Neural cell (in vitro differentiated cells): ENCODE results near the gene ERCC3. TPM values are rescaled to one million over a fixed set of nuclear protein-coding genes. Genes with fewer than 3 reads are reported as not detected.

Experiments used
- H2AFZ ChIP-seq: fragments of 200-600, 300-800 bp; sonication (generic), shearing (Covaris generic); 2 replicates; pipeline ENCODE4 v1.6.0; 2014; ENCODE audit warnings: low read depth, mild to moderate bottlenecking, antibody characterized with exemption, low read length, moderate library complexity
- H3F3A ChIP-seq: fragments of 200-600 bp; shearing (Covaris generic); 2 replicates; pipeline ENCODE4 v1.6.1; 2016; ENCODE audit warnings: mild to moderate bottlenecking, moderate library complexity, mixed read lengths, antibody characterized with exemption, low read length; ENCODE audit not compliant: insufficient read depth, poor library complexity, severe bottlenecking
- H3K27ac ChIP-seq: fragments of 200-600, 300-800 bp; sonication (generic), shearing (Covaris generic); 2 replicates; pipeline ENCODE4 v1.5.1; 2014; ENCODE audit warnings: mild to moderate bottlenecking, low read length, moderate library complexity
- H3K27me3 ChIP-seq: fragments of 300-800, 200-600 bp; sonication (generic), shearing (Covaris generic); 2 replicates; pipeline ENCODE4 v1.6.0; 2014; ENCODE audit warnings: mild to moderate bottlenecking, low read depth, low read length, moderate library complexity; ENCODE audit not compliant: insufficient read depth
- H3K36me3 ChIP-seq: fragments of 300-800, 200-600 bp; sonication (generic), shearing (Covaris generic); 2 replicates; pipeline ENCODE4 v1.5.1; 2014; ENCODE audit warnings: mild to moderate bottlenecking, antibody characterized with exemption, low read length, moderate library complexity; ENCODE audit not compliant: insufficient read depth
- H3K4me2 ChIP-seq: fragments of 300-800, 200-600 bp; sonication (generic), shearing (Covaris generic); 2 replicates; pipeline ENCODE4 v1.6.0; 2014; ENCODE audit warnings: mild to moderate bottlenecking, low read length
- H3K4me3 ChIP-seq: fragments of 300-800, 200-600 bp; sonication (generic), shearing (Covaris generic); 2 replicates; pipeline ENCODE4 v1.5.1; 2014; ENCODE audit warnings: mild to moderate bottlenecking, low read length, moderate library complexity
- H3K79me2 ChIP-seq: fragments of 200-600 bp; shearing (Covaris generic); replicated peaks from 2 replicates; pipeline ENCODE4 v1.6.0; 2014; ENCODE audit warnings: mild to moderate bottlenecking, low read length, moderate library complexity; ENCODE audit not compliant: insufficient read depth
- H3K9ac ChIP-seq: fragments of 300-800, 200-600 bp; sonication (generic), shearing (Covaris generic); 2 replicates; pipeline ENCODE4 v1.6.1; 2016; ENCODE audit warnings: mild to moderate bottlenecking, low read length, mixed read lengths
- H3K9me2 ChIP-seq: fragments of 200-600 bp; shearing (Covaris generic); 2 replicates; pipeline ENCODE4 v1.6.1; 2016; ENCODE audit warnings: mild to moderate bottlenecking, low read length, mixed read lengths; ENCODE audit not compliant: insufficient read depth
- H3K9me3 ChIP-seq: fragments of 200-600, 300-800 bp; sonication (generic), shearing (Covaris generic); 2 replicates; pipeline ENCODE4 v1.6.1; 2016; ENCODE audit warnings: mild to moderate bottlenecking, mixed run types, low read length, moderate library complexity, mixed read lengths
- H4K20me1 ChIP-seq: fragments of 200-600 bp; shearing (Covaris generic); 2 replicates; pipeline ENCODE4 v1.6.1; 2016; ENCODE audit warnings: mild to moderate bottlenecking, mixed run types; ENCODE audit not compliant: insufficient read depth
- CTCF ChIP-seq: fragments of 450-650 bp; IDR thresholded peaks from 2 replicates; pipeline ENCODE4 v1.5.1; 2014; ENCODE audit warnings: antibody characterized with exemption, mild to moderate bottlenecking, moderate library complexity; ENCODE audit not compliant: poor library complexity, severe bottlenecking
- EP300 ChIP-seq: fragments of 450-650 bp; conservative IDR thresholded peaks from 2 replicates; pipeline ENCODE4 v1.6.1; 2014; ENCODE audit warnings: antibody characterized with exemption, mild to moderate bottlenecking, moderate library complexity; ENCODE audit not compliant: poor library complexity, severe bottlenecking
- EZH2 ChIP-seq: fragments of 200-600, 300-800 bp; shearing (Covaris generic), sonication (generic); IDR thresholded peaks from 2 replicates; pipeline ENCODE4 v1.6.1; 2014; ENCODE audit warnings: antibody characterized with exemption, low read length, borderline replicate concordance, mild to moderate bottlenecking; ENCODE audit not compliant: insufficient read depth, poor library complexity, severe bottlenecking
- MXI1 ChIP-seq: fragments of 450-650 bp; conservative IDR thresholded peaks from 2 replicates; pipeline ENCODE4 v1.6.1; 2014; ENCODE audit warnings: antibody characterized with exemption, mild to moderate bottlenecking; ENCODE audit not compliant: poor library complexity, severe bottlenecking
- POLR2AphosphoS5 ChIP-seq: IDR thresholded peaks from 2 replicates; pipeline ENCODE4 v1.6.1; 2012
- RAD21 ChIP-seq: fragments of 450-650 bp; conservative IDR thresholded peaks from 2 replicates; pipeline ENCODE4 v1.6.1; 2014; ENCODE audit warnings: antibody characterized with exemption, mild to moderate bottlenecking, moderate library complexity
- REST ChIP-seq: IDR thresholded peaks from 2 replicates; pipeline ENCODE4 v1.6.1; 2012; ENCODE audit warnings: borderline replicate concordance
- SMC3 ChIP-seq: fragments of 450-650 bp; conservative IDR thresholded peaks from 2 replicates; pipeline ENCODE4 v1.6.1; 2014; ENCODE audit warnings: antibody characterized with exemption, mild to moderate bottlenecking, moderate library complexity; ENCODE audit not compliant: poor library complexity
- TAF1 ChIP-seq: IDR thresholded peaks from 2 replicates; pipeline ENCODE4 v1.6.1; 2012; ENCODE audit warnings: low read depth
- polyA plus RNA-seq: library from polyadenylated mRNA; depleted of rRNA; stranded (reverse); fragments of >200 nt; gene quantifications from 2 replicates; pipeline ENCODE4 v1.2.3, GENCODE V29; 2014

Gene ERCC3
- polyA plus RNA-seq, 1 donor from 2014 or later: 112 TPM

GRCh38 chr2:127256866-127257265 lies 37.1 kb downstream of the ERCC3 start:
- H4K20me1 ChIP-seq: no peaks in the 10 kb centered on the region
- TF ChIP-seq CTCF: no peak
- TF ChIP-seq SMC3: no peak
- TF ChIP-seq TAF1: no peak
- TF ChIP-seq EP300: no peak
- TF ChIP-seq REST: no peak
- TF ChIP-seq POLR2AphosphoS5: no peak
- TF ChIP-seq RAD21: no peak
- H3K4me3 ChIP-seq: no peak overlapping the region

GRCh38 chr2:127256381-127256780 lies 37.6 kb downstream of the ERCC3 start:
- no peak overlapping the region for H3K9ac ChIP-seq
- no peaks in the 10 kb centered on the region for H3K79me2 ChIP-seq
- no peak overlapping the region for H3K27ac ChIP-seq
- H2AFZ ChIP-seq: no peak overlapping the region
- H3K36me3 ChIP-seq: peaks cover 15% of the 10 kb centered on the region
- H4K20me1 ChIP-seq: no peaks in the 10 kb centered on the region
- no peak overlapping the region for H3K4me3 ChIP-seq
- no peaks in the 10 kb centered on the region for H3K27me3 ChIP-seq
- no peaks in the 10 kb centered on the region for H3F3A ChIP-seq
- TF ChIP-seq SMC3: no peak
- TF ChIP-seq REST: no peak
- no peak for TF ChIP-seq MXI1
- no peak for TF ChIP-seq EZH2
- no peak for TF ChIP-seq POLR2AphosphoS5
- TF ChIP-seq CTCF: no peak
- no peak for TF ChIP-seq RAD21
- no peaks in the 10 kb centered on the region for H3K9me3 ChIP-seq
- no peaks in the 10 kb centered on the region for H3K9me2 ChIP-seq
- no peak overlapping the region for H3K4me2 ChIP-seq

More at GRCh38 chr2:127256866-127257265, 37.1 kb downstream of the ERCC3 start:
- no peak overlapping the region for H3K27ac ChIP-seq
- no peaks in the 10 kb centered on the region for H3K9me3 ChIP-seq
- H2AFZ ChIP-seq: no peak overlapping the region
- no peak overlapping the region for H3K9ac ChIP-seq
- no peaks in the 10 kb centered on the region for H3K27me3 ChIP-seq
- H3K79me2 ChIP-seq: no peaks in the 10 kb centered on the region
- no peaks in the 10 kb centered on the region for H3F3A ChIP-seq
- H3K4me2 ChIP-seq: no peak overlapping the region
- H3K36me3 ChIP-seq: peaks cover 15% of the 10 kb centered on the region
- H3K9me2 ChIP-seq: no peaks in the 10 kb centered on the region
